CD4-positive, alpha-beta memory T cell (primary cell): ENCODE measurements around the gene SLC22A23. TPM values are rescaled to one million over a fixed set of nuclear protein-coding genes. Genes with fewer than 3 reads are reported as not detected.

Source experiments
- CTCF ChIA-PET: fragments of 350-600 bp; sonication (Branson Sonifier 250); formaldehyde crosslinking; loops from one replicate; lab custom pipeline; 2021; ENCODE audit warnings: inconsistent platforms; ENCODE audit not compliant: partially characterized antibody; lab: Charles Lee
- POLR2A ChIA-PET: fragments of 350-600 bp; sonication (Branson Sonifier 250); formaldehyde crosslinking; loops from one replicate; lab custom pipeline; 2021; ENCODE audit not compliant: partially characterized antibody; lab: Charles Lee
- DNase-seq, 5 donors: peaks; one replicate each; pipeline versions ENCODE4 v3.0.0 to v3.0.0-alpha.2; 2020 to 2022; ENCODE audit warnings: mixed read lengths in 1 of 5
- H3K27ac ChIP-seq: one replicate; pipeline ENCODE4 v1.7.0; 2013; ENCODE audit warnings: low read depth, low read length
- H3K27me3 ChIP-seq: 2 replicates; pipeline ENCODE4 v1.7.0; 2013; ENCODE audit warnings: mild to moderate bottlenecking, low read length, moderate library complexity; ENCODE audit not compliant: insufficient read depth
- H3K36me3 ChIP-seq: 2 replicates; pipeline ENCODE4 v1.7.0; 2013; ENCODE audit warnings: mild to moderate bottlenecking, low read length, moderate library complexity; ENCODE audit not compliant: insufficient read depth
- H3K4me1 ChIP-seq: 2 replicates; pipeline ENCODE4 v1.7.0; 2013; ENCODE audit warnings: mild to moderate bottlenecking, low read length, moderate library complexity; ENCODE audit not compliant: insufficient read depth
- H3K4me3 ChIP-seq, 2 donors: one replicate each; pipeline ENCODE4 v1.7.0; 2013; ENCODE audit warnings: low read length in 2 of 2, mild to moderate bottlenecking in 1 of 2
- H3K9me3 ChIP-seq, 2 donors: one replicate each; pipeline ENCODE4 v1.7.0; 2013; ENCODE audit warnings: low read length in 2 of 2, control low read depth in 1 of 2; ENCODE audit not compliant: control insufficient read depth in 1 of 2
- H3K27ac Mint-ChIP-seq, 7 donors: one replicate each; pipeline ENCODE4 v1.8.0; 2020 to 2021; ENCODE audit warnings: mixed read lengths in 7 of 7, mild to moderate bottlenecking in 6 of 7, inconsistent platforms in 3 of 7, moderate library complexity in 3 of 7
- H3K27me3 Mint-ChIP-seq, 2 donors: one replicate each; pipeline ENCODE4 v1.8.0; 2020 to 2021; ENCODE audit warnings: mixed read lengths in 2 of 2
- H3K36me3 Mint-ChIP-seq, 2 donors: one replicate each; pipeline ENCODE4 v1.8.0; 2020 to 2021; ENCODE audit warnings: mixed read lengths in 2 of 2, inconsistent platforms in 1 of 2, mild to moderate bottlenecking in 1 of 2
- H3K4me1 Mint-ChIP-seq, 4 donors: one replicate each; pipeline ENCODE4 v1.8.0; 2020 to 2021; ENCODE audit warnings: mixed read lengths in 4 of 4, mild to moderate bottlenecking in 1 of 4
- H3K4me3 Mint-ChIP-seq, 8 donors: one replicate each; pipeline ENCODE4 v1.8.0; 2020 to 2021; ENCODE audit warnings: mixed read lengths in 8 of 8, mild to moderate bottlenecking in 7 of 8, moderate library complexity in 6 of 8, inconsistent platforms in 3 of 8
- H3K9me3 Mint-ChIP-seq, 8 donors: one replicate each; pipeline ENCODE4 v1.8.0; 2020 to 2021; ENCODE audit warnings: mixed read lengths in 8 of 8, mild to moderate bottlenecking in 5 of 8, inconsistent platforms in 3 of 8, moderate library complexity in 1 of 8
- intact Hi-C: fragments of 100-400 bp; cut with micrococcal nuclease; formaldehyde crosslinking; loops from one replicate; pipeline ENCODE4 v1.15.1; 2023
- polyA plus RNA-seq, 2 donors: library from polyadenylated mRNA; unstranded; fragments of 300-500 nt; fragmentation: Illumina TruSeq; gene quantifications; one replicate each; pipeline ENCODE4 v1.2.3, GENCODE V29; 2021
- total RNA-seq, 2 experiments: library from RNA; stranded (reverse); gene quantifications; one replicate each; pipeline ENCODE4 v1.2.3, GENCODE V29; 2021

SLC22A23 gene
- total and polyA plus RNA-seq, 4 experiments from 2014 or later = 0.32 to 12.5 (median 5.7) TPM

DNA sequence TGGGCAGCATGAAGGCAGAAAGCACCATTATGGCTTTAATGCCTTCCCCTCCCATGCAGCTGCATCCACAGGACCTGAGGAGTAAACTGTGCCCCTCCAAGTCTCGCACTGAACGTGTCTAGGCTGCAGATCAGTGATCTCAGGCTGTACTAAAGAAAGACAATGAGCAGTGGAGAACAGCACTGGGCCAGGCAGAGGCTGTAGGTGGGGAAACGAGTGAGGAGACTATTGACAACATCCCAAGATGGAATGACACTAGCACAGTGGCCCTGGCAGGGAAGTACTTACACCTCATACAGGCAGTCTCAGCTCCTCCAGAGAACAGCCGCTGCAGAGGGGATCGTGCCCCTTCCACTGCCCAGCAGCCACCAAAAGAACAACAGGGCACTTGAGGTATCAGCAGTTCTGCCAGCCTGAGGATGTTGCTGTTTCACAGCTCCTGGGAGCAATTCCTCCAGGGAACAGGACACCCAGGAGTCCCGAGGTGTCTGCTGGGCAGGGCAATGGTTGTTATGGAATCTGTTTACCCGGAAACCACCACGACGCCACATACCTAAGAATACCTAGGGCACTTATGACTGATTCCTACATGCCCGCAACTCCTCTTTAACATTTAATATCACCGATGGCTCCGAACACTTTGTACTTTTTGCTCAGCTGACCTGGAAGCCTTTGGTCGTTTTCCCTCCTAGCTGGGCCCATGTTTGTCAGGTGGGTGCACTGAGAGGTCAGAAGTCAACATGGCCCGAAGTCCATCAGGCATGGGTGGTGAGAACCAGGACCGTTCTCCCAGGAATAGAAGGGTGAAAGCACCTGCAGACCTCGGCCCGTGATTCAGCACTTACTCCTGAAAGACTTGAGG is 79.1 kb downstream of the SLC22A23 start:
- Mint-ChIP-seq H3K4me3 (peak overlapping the region in 6 of 8 donors; percentile 26 to 55 (median 46)), H3K27me3 (no peaks in the 10 kb centered on the region), H3K36me3 (no peaks in the 10 kb centered on the region), H3K27ac (peak overlapping the region; percentile 13 to 91 (median 82)), H3K4me1 (peaks cover 23 to 59% (median 37%) of the 10 kb centered on the region in 4 donors), H3K9me3 (peaks cover 0 to under 1% (median 0%) of the 10 kb centered on the region in 8 donors)
- Histone ChIP-seq H3K36me3 (no peaks in the 10 kb centered on the region), H3K4me1 (peaks cover 25% of the 10 kb centered on the region), H3K4me3 (no peak overlapping the region), H3K9me3 (no peaks in the 10 kb centered on the region), H3K27me3 (no peaks in the 10 kb centered on the region), H3K27ac (no peak overlapping the region)
- CTCF ChIA-PET = no interaction called here
- POLR2A ChIA-PET = no interaction called here
- intact Hi-C loops = no loop called here
- no peak for DNase-seq

DNA sequence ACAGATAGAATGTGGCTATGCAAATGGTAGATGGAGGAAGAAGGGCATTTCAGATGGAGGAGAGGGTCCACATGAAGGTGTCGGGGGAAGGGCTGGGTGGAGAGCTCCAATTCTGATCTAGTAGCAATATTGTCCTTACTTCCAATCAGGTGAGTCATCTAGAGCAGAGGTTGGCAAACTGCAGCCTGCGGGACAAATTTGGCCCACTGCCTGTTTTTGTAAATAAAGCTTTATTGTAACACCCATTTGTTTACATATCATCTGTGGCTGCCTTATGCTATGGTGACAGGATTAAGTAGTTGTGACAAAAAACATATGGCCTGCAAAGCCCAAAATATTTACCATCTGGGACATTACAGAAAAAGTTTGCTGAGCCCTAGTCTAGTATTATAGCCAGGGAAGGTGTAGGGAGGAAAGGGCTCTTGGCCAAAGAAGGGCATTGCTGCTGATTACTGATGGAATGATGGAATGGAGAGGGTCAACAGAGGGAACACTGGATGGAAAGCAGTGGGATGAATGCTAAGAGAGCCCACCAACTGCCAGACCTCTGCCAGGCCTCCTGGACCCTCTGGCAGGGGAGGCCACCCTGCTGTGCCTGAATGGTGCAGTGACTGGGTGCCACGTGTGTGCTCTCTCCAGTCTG is 79.8 kb downstream of the SLC22A23 start:
- H3K4me3 ChIP-seq = no peak overlapping the region
- no peaks in the 10 kb centered on the region for H3K9me3 ChIP-seq
- intact Hi-C loops = no loop called here
- no peaks in the 10 kb centered on the region for H3K36me3 Mint-ChIP-seq
- H3K9me3 Mint-ChIP-seq = no peaks in the 10 kb centered on the region
- no peak overlapping the region for H3K4me3 Mint-ChIP-seq
- ChIA-PET CTCF (no interaction called here), POLR2A (no interaction called here)
- peaks cover 28% of the 10 kb centered on the region for H3K4me1 ChIP-seq
- H3K27ac Mint-ChIP-seq = peak overlapping the region in 4 of 7 donors; percentile 5 to 63 (median 23)
- no peaks in the 10 kb centered on the region for H3K36me3 ChIP-seq
- peaks cover 31 to 67% (median 41%) of the 10 kb centered on the region in 4 donors for H3K4me1 Mint-ChIP-seq
- no peak overlapping the region for H3K27ac ChIP-seq
- DNase-seq = no peak
- no peaks in the 10 kb centered on the region for H3K27me3 Mint-ChIP-seq
- H3K27me3 ChIP-seq = no peaks in the 10 kb centered on the region

DNA sequence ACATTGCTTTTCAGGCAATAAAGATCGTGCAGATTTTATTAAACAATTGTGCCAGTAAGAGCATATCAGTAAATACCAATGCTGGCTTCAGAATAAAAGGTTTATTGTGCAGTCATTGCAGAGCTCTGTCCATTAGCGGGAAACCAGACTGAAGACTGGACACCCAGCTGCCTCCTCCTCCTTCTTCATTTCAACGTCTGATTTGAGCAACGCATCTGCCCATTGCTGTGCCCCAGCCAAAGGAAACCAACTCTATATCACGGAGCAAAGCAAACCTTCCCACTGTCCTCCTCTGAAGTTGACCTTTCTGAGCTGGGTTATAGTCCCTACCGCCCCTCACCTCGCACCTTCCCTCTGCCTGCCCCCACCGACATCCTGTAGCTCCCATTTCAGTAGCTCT is 80.8 kb downstream of the SLC22A23 start:
- Mint-ChIP-seq H3K27me3 (no peaks in the 10 kb centered on the region), H3K4me1 (peaks cover 40 to 76% (median 50%) of the 10 kb centered on the region in 4 donors), H3K4me3 (no peak overlapping the region), H3K9me3 (no peaks in the 10 kb centered on the region), H3K36me3 (no peaks in the 10 kb centered on the region), H3K27ac (peak overlapping the region in 2 of 7 donors; percentile 30 to 33)
- Histone ChIP-seq H3K36me3 (no peaks in the 10 kb centered on the region), H3K4me1 (peaks cover 38% of the 10 kb centered on the region), H3K9me3 (no peaks in the 10 kb centered on the region), H3K27ac (no peak overlapping the region), H3K4me3 (no peak overlapping the region), H3K27me3 (no peaks in the 10 kb centered on the region)
- intact Hi-C loops = no loop called here
- no peak for DNase-seq
- CTCF ChIA-PET = interaction anchor here (0.6 to 1.6 kb wide), 2 partner anchors 32 to 616 kb away, joined by 3 to 4 read pairs; no protein-coding TSS in a partner anchor
- POLR2A ChIA-PET = no interaction called here

DNA sequence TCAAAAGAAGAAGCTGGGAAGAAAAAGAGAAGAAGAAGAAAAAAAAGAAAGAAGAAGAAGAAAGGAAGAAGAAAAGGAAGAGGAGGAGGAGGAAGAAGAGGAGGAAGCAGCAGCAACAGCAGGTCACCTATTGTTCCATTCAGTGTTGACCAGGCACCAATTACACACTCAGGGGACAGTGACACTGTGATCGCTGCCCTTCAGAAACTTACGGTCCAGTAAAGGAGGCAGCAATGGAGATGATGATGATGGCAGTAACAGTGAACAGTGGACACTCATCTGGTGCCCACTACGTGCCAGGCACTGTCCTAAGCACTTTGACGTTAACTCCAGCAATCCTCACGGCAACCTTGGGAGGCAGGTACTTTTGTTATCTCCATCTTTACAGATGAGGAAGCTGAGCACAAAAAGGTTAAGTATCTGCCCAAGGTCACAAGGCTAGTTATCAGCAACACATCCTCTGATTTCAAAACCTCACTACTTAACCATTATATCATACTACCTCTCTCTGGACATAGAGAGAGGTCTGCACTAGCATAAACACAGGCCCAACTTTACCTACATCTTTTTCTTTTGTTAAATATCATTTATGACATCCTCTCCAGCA is 83.2 kb downstream of the SLC22A23 start:
- H3K4me3 ChIP-seq = no peak overlapping the region
- no peak for DNase-seq
- no peak overlapping the region for H3K27ac ChIP-seq
- CTCF ChIA-PET = no interaction called here
- H3K36me3 ChIP-seq = no peaks in the 10 kb centered on the region
- Mint-ChIP-seq H3K4me3 (no peak overlapping the region), H3K27ac (peak overlapping the region; percentile 48 to 92 (median 79)), H3K36me3 (no peaks in the 10 kb centered on the region), H3K9me3 (no peaks in the 10 kb centered on the region), H3K4me1 (peaks cover 42 to 81% (median 51%) of the 10 kb centered on the region in 4 donors), H3K27me3 (no peaks in the 10 kb centered on the region)
- POLR2A ChIA-PET = no interaction called here
- peaks cover 44% of the 10 kb centered on the region for H3K4me1 ChIP-seq
- intact Hi-C loops = no loop called here
- no peaks in the 10 kb centered on the region for H3K27me3 ChIP-seq
- no peaks in the 10 kb centered on the region for H3K9me3 ChIP-seq

DNA sequence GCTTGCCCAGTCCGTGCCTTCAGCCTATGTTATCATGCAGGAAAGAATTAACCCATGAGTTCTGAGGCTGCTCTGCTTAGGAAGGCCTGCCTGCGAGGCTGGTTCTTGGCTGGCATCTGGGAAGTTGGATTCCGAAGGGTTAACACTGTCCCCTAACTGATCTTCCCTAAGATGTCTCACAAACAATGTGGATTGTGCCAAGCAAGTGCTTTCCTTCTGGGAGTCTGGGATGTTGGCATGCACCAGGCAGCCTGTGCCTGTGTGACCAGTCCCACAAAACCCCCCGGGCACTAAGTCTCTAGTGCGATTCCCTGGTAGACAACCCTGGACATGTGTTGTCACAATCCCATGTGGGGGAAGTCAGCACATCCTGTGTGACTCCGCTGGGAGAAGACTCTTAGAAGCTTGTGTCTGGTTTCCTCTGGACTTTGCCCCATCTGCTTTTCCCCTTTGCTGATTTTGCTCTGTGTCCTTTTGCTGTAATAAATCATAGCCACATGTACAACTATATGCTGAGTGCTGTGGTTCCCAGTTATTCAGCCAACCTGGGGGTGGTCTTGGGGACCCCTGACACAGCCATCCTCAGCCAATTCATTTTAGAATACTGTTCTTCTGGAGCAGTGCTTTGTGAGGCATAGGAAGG is 83.8 kb downstream of the SLC22A23 start:
- no peak for DNase-seq
- H3K4me1 ChIP-seq = peaks cover 39% of the 10 kb centered on the region
- no peaks in the 10 kb centered on the region for H3K9me3 Mint-ChIP-seq
- no peaks in the 10 kb centered on the region for H3K27me3 ChIP-seq
- no peak overlapping the region for H3K4me3 ChIP-seq
- intact Hi-C loops = no loop called here
- H3K9me3 ChIP-seq = no peaks in the 10 kb centered on the region
- H3K27ac Mint-ChIP-seq = peak overlapping the region; percentile 48 to 98 (median 89)
- H3K36me3 ChIP-seq = no peaks in the 10 kb centered on the region
- ChIA-PET POLR2A (no interaction called here), CTCF (no interaction called here)
- H3K27me3 Mint-ChIP-seq = no peaks in the 10 kb centered on the region
- no peaks in the 10 kb centered on the region for H3K36me3 Mint-ChIP-seq
- H3K4me1 Mint-ChIP-seq = peaks cover 42 to 81% (median 48%) of the 10 kb centered on the region in 4 donors
- H3K4me3 Mint-ChIP-seq = peak overlapping the region in 2 of 8 donors; percentile 2 to 4
- no peak overlapping the region for H3K27ac ChIP-seq

DNA sequence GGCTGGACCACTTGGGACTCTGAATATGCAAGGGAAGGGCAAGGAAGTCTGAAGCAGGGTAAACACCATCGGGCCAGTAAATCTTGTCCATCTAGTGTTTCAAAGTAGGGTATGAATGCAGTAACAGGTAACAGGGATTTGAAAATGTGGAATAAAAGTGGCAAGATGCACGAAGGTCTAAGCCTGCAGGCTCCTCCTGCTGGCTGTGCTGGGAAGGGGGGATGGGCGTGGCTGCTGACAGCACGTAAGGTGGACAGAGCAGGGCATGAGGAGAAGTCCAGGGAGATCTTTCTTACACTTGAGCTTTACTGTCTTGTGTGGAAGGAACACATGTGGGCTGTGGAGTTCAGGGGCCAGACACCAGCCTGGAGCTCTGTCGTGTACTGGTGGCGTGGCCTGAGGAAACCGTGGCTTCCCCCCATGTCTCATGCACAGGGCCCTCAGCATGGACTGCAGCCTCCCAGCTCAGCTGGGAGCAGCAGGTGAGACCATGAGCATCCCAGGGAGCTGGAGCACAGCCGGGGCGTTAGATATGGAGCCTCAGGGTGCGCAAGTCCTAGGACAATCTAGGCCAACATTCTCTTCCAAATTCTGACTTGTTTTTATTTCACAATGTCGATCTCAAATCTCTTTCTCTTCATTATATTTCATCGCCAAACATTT is 84.5 kb downstream of the SLC22A23 start:
- Histone ChIP-seq H3K4me3 (no peak overlapping the region), H3K27ac (peak overlapping the region; percentile 51), H3K36me3 (no peaks in the 10 kb centered on the region), H3K9me3 (no peaks in the 10 kb centered on the region), H3K4me1 (peaks cover 34% of the 10 kb centered on the region), H3K27me3 (no peaks in the 10 kb centered on the region)
- Mint-ChIP-seq H3K4me3 (peak overlapping the region in 1 of 8 donors; percentile 63), H3K4me1 (peaks cover 39 to 74% (median 44%) of the 10 kb centered on the region in 4 donors), H3K9me3 (no peaks in the 10 kb centered on the region), H3K27ac (peak overlapping the region; percentile 86 to 98 (median 93)), H3K36me3 (no peaks in the 10 kb centered on the region), H3K27me3 (no peaks in the 10 kb centered on the region)
- intact Hi-C loops = no loop called here
- POLR2A ChIA-PET = interaction anchor here (2.5 kb wide), 1 partner anchor 17 kb away, joined by 8 read pairs; no protein-coding TSS in a partner anchor
- CTCF ChIA-PET = interaction anchor here (1.0 to 1.3 kb wide), 2 partner anchors 266 to 360 kb away, joined by 3 to 4 read pairs; no protein-coding TSS in a partner anchor
- DNase-seq = no peak
